HG03196 (cell line): ENCODE measurements around the gene PRMT1.
"Not testable (repeated sequence)": the region's sequence is repeated elsewhere in the genome, so short reads cannot be mapped to it uniquely, and the experiment has no call there.

ENCODE experiments used
- ATAC-seq: cut with Tn5 transposase; IDR thresholded peaks from one replicate; pipeline ENCODE4 v1.9.1; 2021; ENCODE audit not compliant: unreplicated experiment

Gene PRMT1

GRCh38 chr19:49718511-49718910 lies 41.4 kb downstream of the PRMT1 start:
- ATAC-seq: no peak

- ATAC-seq: no peak
These were observed 41.9 kb downstream of the PRMT1 start for GRCh38 chr19:49718991-49719390.

- not testable (repeated sequence) for ATAC-seq
These were observed 42.3 kb downstream of the PRMT1 start for GRCh38 chr19:49719420-49719819.

GRCh38 chr19:49727217-49728030 lies 50.4 kb downstream of the PRMT1 start:
- ATAC-seq: no peak

GRCh38 chr19:49730166-49730565 lies 53.1 kb downstream of the PRMT1 start:
- ATAC-seq: no peak
